A673 (cell line): ENCODE results near the gene NCOA7.

Experiments used
- EZH2 ChIP-seq: fragments of 200-600 bp; sonication (generic); IDR thresholded peaks from 2 replicates; pipeline ENCODE4 v1.6.1; 2017; ENCODE audit warnings: borderline replicate concordance, low read depth, mild to moderate bottlenecking, mixed read lengths, antibody characterized with exemption, low read length; ENCODE audit not compliant: poor library complexity, severe bottlenecking
- TF ChIP-seq, protein P1 (sequence below): fragments of 300-800, 200-600 bp; sonication (generic); conservative IDR thresholded peaks from 2 replicates; pipeline ENCODE4 v1.5.1; 2017; ENCODE audit warnings: low read depth, mild to moderate bottlenecking, antibody characterized with exemption, low read length, moderate library complexity, mixed read lengths

DNA sequence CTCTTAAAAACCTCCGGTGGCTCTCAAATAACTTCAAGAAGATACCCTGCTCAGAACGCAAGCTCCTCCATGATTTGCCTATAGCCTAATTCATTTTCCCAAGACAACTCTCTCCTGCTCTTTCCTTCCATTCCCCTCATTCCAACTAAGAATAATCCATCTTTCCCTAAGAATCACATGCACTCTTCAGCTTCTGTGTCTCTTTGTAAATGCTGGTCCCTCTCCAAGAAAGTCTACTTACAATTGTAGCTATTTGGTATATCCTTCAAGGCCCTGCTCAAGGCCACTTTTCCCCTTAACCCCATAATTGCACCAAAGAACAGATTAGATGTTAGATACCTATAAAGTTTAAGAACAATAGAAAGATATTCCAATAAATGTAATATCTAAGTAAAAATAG is 48.7 kb upstream of the NCOA7 start:
- TF ChIP-seq, protein P1, sequence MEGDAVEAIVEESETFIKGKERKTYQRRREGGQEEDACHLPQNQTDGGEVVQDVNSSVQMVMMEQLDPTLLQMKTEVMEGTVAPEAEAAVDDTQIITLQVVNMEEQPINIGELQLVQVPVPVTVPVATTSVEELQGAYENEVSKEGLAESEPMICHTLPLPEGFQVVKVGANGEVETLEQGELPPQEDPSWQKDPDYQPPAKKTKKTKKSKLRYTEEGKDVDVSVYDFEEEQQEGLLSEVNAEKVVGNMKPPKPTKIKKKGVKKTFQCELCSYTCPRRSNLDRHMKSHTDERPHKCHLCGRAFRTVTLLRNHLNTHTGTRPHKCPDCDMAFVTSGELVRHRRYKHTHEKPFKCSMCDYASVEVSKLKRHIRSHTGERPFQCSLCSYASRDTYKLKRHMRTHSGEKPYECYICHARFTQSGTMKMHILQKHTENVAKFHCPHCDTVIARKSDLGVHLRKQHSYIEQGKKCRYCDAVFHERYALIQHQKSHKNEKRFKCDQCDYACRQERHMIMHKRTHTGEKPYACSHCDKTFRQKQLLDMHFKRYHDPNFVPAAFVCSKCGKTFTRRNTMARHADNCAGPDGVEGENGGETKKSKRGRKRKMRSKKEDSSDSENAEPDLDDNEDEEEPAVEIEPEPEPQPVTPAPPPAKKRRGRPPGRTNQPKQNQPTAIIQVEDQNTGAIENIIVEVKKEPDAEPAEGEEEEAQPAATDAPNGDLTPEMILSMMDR = no peak
- TF ChIP-seq EZH2 = no peak
